Endodermal cell (in vitro differentiated cells): ENCODE results near the gene SOX13. TPM values are rescaled to one million over a fixed set of nuclear protein-coding genes. Genes with fewer than 3 reads are reported as not detected.

ENCODE experiments used
- DNase-seq: peaks from one replicate; pipeline ENCODE4 v3.0.0-alpha.2; 2017
- H3K27ac ChIP-seq: 2 replicates; pipeline ENCODE4 v1.5.1; 2013; ENCODE audit warnings: mild to moderate bottlenecking, low read depth, low read length, moderate library complexity
- H3K27me3 ChIP-seq: 2 replicates; pipeline ENCODE4 v1.6.1; 2013; ENCODE audit warnings: mild to moderate bottlenecking, low read length, moderate library complexity; ENCODE audit not compliant: insufficient read depth, control insufficient read depth, poor library complexity, severe bottlenecking
- H3K36me3 ChIP-seq: 2 replicates; pipeline ENCODE4 v1.7.0; 2013; ENCODE audit warnings: mild to moderate bottlenecking, low read length, moderate library complexity; ENCODE audit not compliant: control insufficient read depth, insufficient read depth
- H3K4me1 ChIP-seq: one replicate; pipeline ENCODE4 v1.7.0; 2013; ENCODE audit warnings: low read length; ENCODE audit not compliant: control insufficient read depth, insufficient read depth
- H3K4me3 ChIP-seq: 2 replicates; pipeline ENCODE4 v1.5.1; 2013; ENCODE audit warnings: mild to moderate bottlenecking, low read length, moderate library complexity
- H3K9ac ChIP-seq: 2 replicates; pipeline ENCODE4 v1.6.1; 2013; ENCODE audit warnings: mild to moderate bottlenecking, low read length, moderate library complexity; ENCODE audit not compliant: poor library complexity, severe bottlenecking; ENCODE audit errors: extremely low read depth
- H3K9me3 ChIP-seq: 2 replicates; pipeline ENCODE4 v1.6.1; 2013; ENCODE audit warnings: mild to moderate bottlenecking, low read length, moderate library complexity; ENCODE audit not compliant: control insufficient read depth
- H3K27ac Mint-ChIP-seq: 2 replicates; pipeline ENCODE4 v1.8.0; 2020; ENCODE audit warnings: mixed read lengths
- H3K27me3 Mint-ChIP-seq: 2 replicates; pipeline ENCODE4 v1.8.0; 2021; ENCODE audit warnings: mild to moderate bottlenecking, mixed read lengths; ENCODE audit not compliant: insufficient read depth
- H3K36me3 Mint-ChIP-seq: 2 replicates; pipeline ENCODE4 v1.8.0; 2020; ENCODE audit warnings: low read depth, mixed read lengths
- H3K4me1 Mint-ChIP-seq: 2 replicates; pipeline ENCODE4 v1.8.0; 2020; ENCODE audit warnings: mixed read lengths
- H3K4me3 Mint-ChIP-seq: 2 replicates; pipeline ENCODE4 v1.8.0; 2020; ENCODE audit warnings: mild to moderate bottlenecking, moderate library complexity, mixed read lengths
- H3K9me3 Mint-ChIP-seq: 2 replicates; pipeline ENCODE4 v1.8.0; 2020; ENCODE audit warnings: mild to moderate bottlenecking, mixed read lengths
- CTCF ChIP-seq: fragments of 200-600 bp; sonication (generic); conservative IDR thresholded peaks from 2 replicates; pipeline ENCODE4 v1.5.0; 2021; ENCODE audit warnings: antibody characterized with exemption, mild to moderate bottlenecking
- WGBS, 2 experiments: methylation state at CpG; one replicate each; pipeline versions ENCODE4 v1.1.5 to v1.1.7; 2013; ENCODE audit warnings: missing lambda C conversion rate in 2 of 2, mixed read lengths in 1 of 2; ENCODE audit not compliant: insufficient coverage in 1 of 2, insufficient read length in 1 of 2; 5-methylcytosine and 5-hydroxymethylcytosine counted together
- total RNA-seq, 2 donors: library from RNA; stranded (reverse); fragmentation: NEBNext Ultra II Directional in 1 of 2; extraction: Animal tissue kit (Norgen Biotek cat#: 25700) in 1 of 2; gene quantifications; 2 replicates in 1 of 2; 3 replicates in 1 of 2; pipeline ENCODE4 v1.2.1, GENCODE V29; 2021

SOX13 gene
- total RNA-seq, 2 donors from 2014 or later, result 75.3 to 85.3 TPM

- Histone ChIP-seq H3K36me3 (peaks cover 40% of the 10 kb centered on the region), H3K27me3 (no peaks in the 10 kb centered on the region), H3K9ac (no peak overlapping the region), H3K9me3 (no peaks in the 10 kb centered on the region), H3K27ac (peak overlapping the region; percentile 69), H3K4me1 (no peaks in the 10 kb centered on the region), H3K4me3 (no peak overlapping the region)
- Mint-ChIP-seq H3K4me1 (peaks cover 21% of the 10 kb centered on the region), H3K4me3 (no peak overlapping the region), H3K27me3 (no peaks in the 10 kb centered on the region), H3K36me3 (peaks cover 47% of the 10 kb centered on the region), H3K9me3 (no peaks in the 10 kb centered on the region), H3K27ac (peak overlapping the region; percentile 68)
- no peak for DNase-seq
- WGBS, 2 experiments, result 90 to 93% methylated on average over 7 to 8 of the region's 8 CpGs
- TF ChIP-seq CTCF, result no peak
Observed at GRCh38 chr1:204126386-204126785, 53.5 kb downstream of the SOX13 start.

GRCh38 chr1:204126956-204127355, 54.0 kb downstream of the SOX13 start:
- Histone ChIP-seq H3K27me3 (no peaks in the 10 kb centered on the region), H3K9me3 (no peaks in the 10 kb centered on the region), H3K4me1 (no peaks in the 10 kb centered on the region), H3K4me3 (no peak overlapping the region), H3K27ac (peak overlapping the region; percentile 69), H3K36me3 (peaks cover 38% of the 10 kb centered on the region), H3K9ac (no peak overlapping the region)
- H3K9me3 Mint-ChIP-seq, result no peaks in the 10 kb centered on the region
- no peak for TF ChIP-seq CTCF
- H3K27ac Mint-ChIP-seq, result peak overlapping the region; percentile 68
- no peaks in the 10 kb centered on the region for H3K27me3 Mint-ChIP-seq
- peaks cover 46% of the 10 kb centered on the region for H3K36me3 Mint-ChIP-seq
- no peak overlapping the region for H3K4me3 Mint-ChIP-seq
- H3K4me1 Mint-ChIP-seq, result peaks cover 21% of the 10 kb centered on the region
- WGBS, 2 experiments, result 59 to 80% methylated on average over 3 to 7 of the region's 7 CpGs
- no peak for DNase-seq

- Mint-ChIP-seq H3K4me3 (no peak overlapping the region), H3K27me3 (no peaks in the 10 kb centered on the region)
Observed at GRCh38 chr1:204127597-204128242, 54.8 kb downstream of the SOX13 start.

More at GRCh38 chr1:204127597-204128242, 54.8 kb downstream of the SOX13 start:
- Histone ChIP-seq H3K4me1 (no peaks in the 10 kb centered on the region), H3K9ac (no peak overlapping the region), H3K27ac (peak overlapping the region; percentile 69), H3K27me3 (no peaks in the 10 kb centered on the region), H3K36me3 (peaks cover 34% of the 10 kb centered on the region), H3K4me3 (no peak overlapping the region), H3K9me3 (no peaks in the 10 kb centered on the region)
- 76 to 86% methylated on average over 4 to 5 of the region's 5 CpGs for WGBS, 2 experiments
- DNase-seq, result peak; percentile 85
- H3K4me1 Mint-ChIP-seq, result peaks cover 21% of the 10 kb centered on the region
- no peaks in the 10 kb centered on the region for H3K9me3 Mint-ChIP-seq
- H3K27ac Mint-ChIP-seq, result no peak overlapping the region
- TF ChIP-seq CTCF, result peak; percentile 94
- H3K36me3 Mint-ChIP-seq, result peaks cover 40% of the 10 kb centered on the region
